SK-N-SH (cell line): ENCODE results near the gene CFAP221. TPM values are rescaled to one million over a fixed set of nuclear protein-coding genes. Genes with fewer than 3 reads are reported as not detected.

ENCODE experiments used
- CTCF ChIA-PET: fragments of 300-600, 350-600 bp; formaldehyde crosslinking; extraction: SDS; loops from one replicate; lab custom pipeline; 2021; lab: Yijun Ruan, JAX
- POLR2A ChIA-PET: fragments of 350-600 bp; sonication (Branson Sonifier 250); formaldehyde crosslinking; extraction: SDS; loops from one replicate; lab custom pipeline; 2020; ENCODE audit warnings: antibody characterized with exemption, inconsistent platforms; lab: Yijun Ruan, JAX
- DNase-seq: peaks from one replicate; pipeline ENCODE4 v3.0.0; 2012
- H2AFZ ChIP-seq: fragments of 200-600 bp; sonication (generic); 2 replicates; pipeline ENCODE4 v1.8.1; 2016; ENCODE audit warnings: antibody characterized with exemption, mild to moderate bottlenecking, low read depth
- H3F3A ChIP-seq: fragments of 200-600 bp; sonication (generic); replicated peaks from 2 replicates; pipeline ENCODE3; 2016; ENCODE audit warnings: antibody characterized with exemption, mild to moderate bottlenecking; ENCODE audit not compliant: insufficient read depth
- H3K27ac ChIP-seq, 2 experiments: fragments of 200-500 bp in 1 of 2; fragments of 200-600 bp in 1 of 2; sonication (Bioruptor generic) in 1 of 2; sonication (generic), shearing (Covaris generic) in 1 of 2; 2 replicates each; pipeline versions ENCODE4 v1.5.1 to v1.6.1; 2014 to 2016; ENCODE audit warnings: low read depth in 2 of 2, inconsistent platforms in 1 of 2, low read length in 1 of 2, mild to moderate bottlenecking in 1 of 2, mixed read lengths in 1 of 2
- H3K27me3 ChIP-seq: fragments of 200-600 bp; sonication (generic), shearing (Covaris generic); 2 replicates; pipeline ENCODE4 v1.6.1; 2016; ENCODE audit warnings: mixed run types; ENCODE audit not compliant: insufficient read depth
- H3K36me3 ChIP-seq, 2 experiments: fragments of 200-500 bp in 1 of 2; fragments of 200-600 bp in 1 of 2; sonication (Bioruptor generic) in 1 of 2; sonication (generic) in 1 of 2; replicated peaks in 1 of 2; 2 replicates each; pipeline versions ENCODE3 to v1.5.1; 2014 to 2016; ENCODE audit warnings: low read length in 1 of 2, mild to moderate bottlenecking in 1 of 2; ENCODE audit not compliant: insufficient read depth in 2 of 2, control insufficient read depth in 1 of 2
- H3K4me1 ChIP-seq, 2 experiments: fragments of 200-500 bp in 1 of 2; fragments of 200-600 bp in 1 of 2; sonication (Bioruptor generic) in 1 of 2; sonication (generic), shearing (Covaris generic) in 1 of 2; 2 replicates each; pipeline versions ENCODE4 v1.5.1 to v1.6.1; 2014 to 2016; ENCODE audit warnings: low read depth in 1 of 2, low read length in 1 of 2, mixed run types in 1 of 2; ENCODE audit not compliant: insufficient read depth in 2 of 2, control insufficient read depth in 1 of 2
- H3K4me2 ChIP-seq: fragments of 200-600 bp; sonication (generic), shearing (Covaris generic); 2 replicates; pipeline ENCODE4 v1.6.1; 2017; ENCODE audit warnings: mixed run types
- H3K4me3 ChIP-seq, 2 experiments: fragments of 200-500 bp in 1 of 2; fragments of 200-600 bp in 1 of 2; sonication (Bioruptor generic) in 1 of 2; sonication (generic), shearing (Covaris generic) in 1 of 2; 2 replicates each; pipeline versions ENCODE4 v1.5.1 to v1.8.1; 2014 to 2016; ENCODE audit warnings: low read depth in 2 of 2, inconsistent platforms in 1 of 2, low read length in 1 of 2, mild to moderate bottlenecking in 1 of 2, mixed read lengths in 1 of 2, moderate library complexity in 1 of 2
- H3K79me2 ChIP-seq: fragments of 200-600 bp; sonication (generic); 2 replicates; pipeline ENCODE4 v1.8.1; 2017; ENCODE audit warnings: mild to moderate bottlenecking; ENCODE audit not compliant: insufficient read depth
- H3K9ac ChIP-seq: fragments of 200-600 bp; sonication (generic); 2 replicates; pipeline ENCODE4 v1.6.1; 2017; ENCODE audit warnings: mixed run types
- H3K9me2 ChIP-seq: fragments of 200-600 bp; sonication (generic); 2 replicates; pipeline ENCODE4 v1.6.1; 2017; ENCODE audit warnings: mixed run types
- H3K9me3 ChIP-seq: fragments of 200-600 bp; sonication (generic); 2 replicates; pipeline ENCODE4 v1.6.1; 2017; ENCODE audit warnings: mixed run types, mild to moderate bottlenecking, moderate library complexity
- H4K20me1 ChIP-seq: fragments of 200-600 bp; sonication (generic); 2 replicates; pipeline ENCODE4 v1.6.1; 2017; ENCODE audit warnings: mild to moderate bottlenecking, mixed run types; ENCODE audit not compliant: insufficient read depth
- CTCF ChIP-seq: fragments of 200-600 bp; sonication (generic); IDR thresholded peaks from 2 replicates; pipeline ENCODE4 v1.6.1; 2017; ENCODE audit warnings: antibody characterized with exemption, mild to moderate bottlenecking, moderate library complexity
- EZH2phosphoT487 ChIP-seq: fragments of 200-600 bp; sonication (generic); IDR thresholded peaks from 2 replicates; pipeline ENCODE4 v1.6.1; 2017; ENCODE audit warnings: low read depth, mixed run types, mild to moderate bottlenecking, antibody characterized with exemption, moderate library complexity, borderline replicate concordance
- FOSL2 ChIP-seq: IDR thresholded peaks from 2 replicates; pipeline ENCODE4 v1.4.0; 2012; ENCODE audit warnings: low read depth, mild to moderate bottlenecking, moderate library complexity, borderline replicate concordance
- FOXJ3 ChIP-seq: sonication (generic); formaldehyde crosslinking; IDR thresholded peaks from 2 replicates; pipeline ENCODE4 v1.5.1; 2020; ENCODE audit warnings: mild to moderate bottlenecking, missing genetic modification reagents
- IRF3 ChIP-seq: fragments of 150-350 bp; IDR thresholded peaks from 2 replicates; pipeline ENCODE4 v1.6.1; 2016; ENCODE audit warnings: mild to moderate bottlenecking, low read depth, low read length
- JUND ChIP-seq: IDR thresholded peaks from 2 replicates; pipeline ENCODE4 v1.4.0; 2012
- MXI1 ChIP-seq: IDR thresholded peaks from 2 replicates; pipeline ENCODE4 v1.6.1; 2012; ENCODE audit warnings: mild to moderate bottlenecking, low read depth, low read length, improper control_type of control experiment
- NRF1 ChIP-seq: IDR thresholded peaks from 2 replicates; pipeline ENCODE4 v1.6.1; 2012; ENCODE audit warnings: low read depth, mild to moderate bottlenecking, low read length
- POLR2AphosphoS5 ChIP-seq: IDR thresholded peaks from 2 replicates; pipeline ENCODE4 v1.6.1; 2012; ENCODE audit warnings: low read depth, low read length
- RAD21 ChIP-seq: IDR thresholded peaks from 2 replicates; pipeline ENCODE4 v1.6.1; 2012; ENCODE audit warnings: mild to moderate bottlenecking, low read length
- RCOR1 ChIP-seq: fragments of 150-350 bp; IDR thresholded peaks from 2 replicates; pipeline ENCODE4 v1.6.1; 2017; ENCODE audit warnings: antibody characterized with exemption, low read length
- REST ChIP-seq: IDR thresholded peaks from 2 replicates; pipeline ENCODE4 v1.6.1; 2012; ENCODE audit warnings: mild to moderate bottlenecking, low read depth, low read length, moderate library complexity
- SIN3A ChIP-seq: IDR thresholded peaks from 2 replicates; pipeline ENCODE4 v1.6.1; 2012; ENCODE audit warnings: low read depth, mild to moderate bottlenecking, low read length, moderate library complexity, borderline replicate concordance
- SMC3 ChIP-seq: IDR thresholded peaks from 2 replicates; pipeline ENCODE4 v1.6.1; 2012; ENCODE audit warnings: low read depth, low read length, improper control_type of control experiment
- TEAD4 ChIP-seq: IDR thresholded peaks from 2 replicates; pipeline ENCODE4 v1.4.0; 2012; ENCODE audit warnings: mild to moderate bottlenecking, borderline replicate concordance; ENCODE audit not compliant: insufficient read depth
- ZBTB33 ChIP-seq: IDR thresholded peaks from 2 replicates; pipeline ENCODE4 v1.4.0; 2012; ENCODE audit warnings: low read depth, borderline replicate concordance
- WGBS: methylation state at CpG from one replicate; pipeline ENCODE4 v1.1.6; 2017; ENCODE audit warnings: low lambda C conversion rate; 5-methylcytosine and 5-hydroxymethylcytosine counted together
- polyA plus RNA-seq, 3 experiments: library from polyadenylated mRNA; depleted of rRNA; stranded (reverse); fragments of >200 nt; gene quantifications; 2 replicates each; pipeline ENCODE4 v1.2.3, GENCODE V29; 2012

Gene CFAP221
- polyA plus RNA-seq, 1 of the 3 experiments (the other 2 are of a cell fraction) = 0.12 TPM

GRCh38 chr2:119553687-119554344, 9.6 kb downstream of the CFAP221 start (continued):
- TF ChIP-seq REST (no peak), NRF1 (no peak), SIN3A (no peak), FOSL2 (no peak)

- no peak for DNase-seq
- Histone ChIP-seq H3K4me3 (no peak overlapping the region), H3K27ac (no peak overlapping the region), H3K4me1 (no peaks in the 10 kb centered on the region), H3K4me2 (no peak overlapping the region)
- TF ChIP-seq RAD21 = no peak
- no peak for TF ChIP-seq ZBTB33
- no peak for TF ChIP-seq IRF3
- no peak for TF ChIP-seq JUND
- no peak for TF ChIP-seq FOXJ3 (CRISPR knock-in tag)
- no peak for TF ChIP-seq FOSL2
- no peak for TF ChIP-seq RCOR1
- TF ChIP-seq EZH2phosphoT487 = no peak
- no peak for TF ChIP-seq TEAD4
- no peak for TF ChIP-seq SMC3
- no peak for TF ChIP-seq REST
- TF ChIP-seq POLR2AphosphoS5 = no peak
- TF ChIP-seq MXI1 = no peak
- TF ChIP-seq CTCF = no peak
- TF ChIP-seq, all 33 proteins: peak for 0
- Histone ChIP-seq H3K9me2 (no peaks in the 10 kb centered on the region), H4K20me1 (no peaks in the 10 kb centered on the region), H3K9ac (no peak overlapping the region), H3K9me3 (no peaks in the 10 kb centered on the region), H3K79me2 (no peaks in the 10 kb centered on the region), H3F3A (no peaks in the 10 kb centered on the region), H2AFZ (no peak overlapping the region), H3K36me3 (no peaks in the 10 kb centered on the region), H3K27me3 (no peaks in the 10 kb centered on the region)
- ChIA-PET CTCF (no interaction called here), POLR2A (no interaction called here)
- 51% methylated on average over 2 of the region's 2 CpGs for WGBS
Measured at GRCh38 chr2:119565481-119565880, 21.2 kb downstream of the CFAP221 start.
